ENCODE results near the gene KLF3.
"Not testable (repeated sequence)": the region's sequence is repeated elsewhere in the genome, so short reads cannot be mapped to it uniquely, and the experiment has no call there.

KLF3 gene

DNA sequence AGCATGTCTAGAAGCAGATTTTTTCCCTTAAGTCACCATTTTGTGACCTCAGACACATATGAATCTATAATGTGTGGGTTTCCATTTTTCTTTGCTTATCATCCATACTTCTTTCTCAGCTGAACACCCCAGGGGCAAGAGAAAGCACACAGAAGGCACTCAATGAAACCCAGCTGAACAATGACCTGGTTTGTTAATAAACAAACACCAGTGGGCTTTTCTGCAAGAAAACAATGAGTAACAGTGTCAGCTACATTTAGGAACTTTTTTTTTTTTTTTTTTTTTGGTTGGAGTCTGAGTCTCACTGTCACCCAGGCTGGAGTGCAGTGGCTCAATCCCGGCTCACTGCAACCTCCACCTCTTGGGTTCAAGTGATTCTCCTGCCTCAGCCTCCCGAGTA is 40.7 kb upstream of the KLF3 start:
- DNase-seq: no peak
- Histone ChIP-seq H3K27me3 (replicated peaks; ENCODE audit: insufficient read depth, low read length) (no peaks in the 10 kb centered on the region), H3K79me2 (ENCODE audit: low read length) (no peaks in the 10 kb centered on the region), H3K4me1 (ENCODE audit: low read length) (no peaks in the 10 kb centered on the region), H3K4me2 (ENCODE audit: low read depth, low read length) (no peak overlapping the region), H2AFZ (ENCODE audit: low read length) (no peak overlapping the region), H3K9me3 (replicated peaks; ENCODE audit: insufficient read depth, low read length) (no peaks in the 10 kb centered on the region), H3K27ac (ENCODE audit: low read length) (no peak overlapping the region), H3K9me2 (replicated peaks; ENCODE audit: insufficient read depth, low read length) (no peaks in the 10 kb centered on the region), H3K9ac (ENCODE audit: low read length) (no peak overlapping the region), H3K4me3 (ENCODE audit: low read length) (no peak overlapping the region), H3F3A (ENCODE audit: insufficient read depth, low read length) (no peaks in the 10 kb centered on the region), H4K20me1 (ENCODE audit: insufficient read depth, low read length) (no peaks in the 10 kb centered on the region), H3K36me3 (replicated peaks; ENCODE audit: insufficient read depth, low read length) (no peaks in the 10 kb centered on the region)
- TF ChIP-seq EZH2 (optimal IDR thresholded peaks at IDR 0.05; ENCODE audit: low read depth, low read length): no peak
- TF ChIP-seq EZH2phosphoT487 (IDR thresholded peaks at IDR 0.05; ENCODE audit: low read length): no peak
- TF ChIP-seq, protein P1, sequence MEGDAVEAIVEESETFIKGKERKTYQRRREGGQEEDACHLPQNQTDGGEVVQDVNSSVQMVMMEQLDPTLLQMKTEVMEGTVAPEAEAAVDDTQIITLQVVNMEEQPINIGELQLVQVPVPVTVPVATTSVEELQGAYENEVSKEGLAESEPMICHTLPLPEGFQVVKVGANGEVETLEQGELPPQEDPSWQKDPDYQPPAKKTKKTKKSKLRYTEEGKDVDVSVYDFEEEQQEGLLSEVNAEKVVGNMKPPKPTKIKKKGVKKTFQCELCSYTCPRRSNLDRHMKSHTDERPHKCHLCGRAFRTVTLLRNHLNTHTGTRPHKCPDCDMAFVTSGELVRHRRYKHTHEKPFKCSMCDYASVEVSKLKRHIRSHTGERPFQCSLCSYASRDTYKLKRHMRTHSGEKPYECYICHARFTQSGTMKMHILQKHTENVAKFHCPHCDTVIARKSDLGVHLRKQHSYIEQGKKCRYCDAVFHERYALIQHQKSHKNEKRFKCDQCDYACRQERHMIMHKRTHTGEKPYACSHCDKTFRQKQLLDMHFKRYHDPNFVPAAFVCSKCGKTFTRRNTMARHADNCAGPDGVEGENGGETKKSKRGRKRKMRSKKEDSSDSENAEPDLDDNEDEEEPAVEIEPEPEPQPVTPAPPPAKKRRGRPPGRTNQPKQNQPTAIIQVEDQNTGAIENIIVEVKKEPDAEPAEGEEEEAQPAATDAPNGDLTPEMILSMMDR (IDR thresholded peaks at IDR 0.05; ENCODE audit: low read length): no peak

DNA sequence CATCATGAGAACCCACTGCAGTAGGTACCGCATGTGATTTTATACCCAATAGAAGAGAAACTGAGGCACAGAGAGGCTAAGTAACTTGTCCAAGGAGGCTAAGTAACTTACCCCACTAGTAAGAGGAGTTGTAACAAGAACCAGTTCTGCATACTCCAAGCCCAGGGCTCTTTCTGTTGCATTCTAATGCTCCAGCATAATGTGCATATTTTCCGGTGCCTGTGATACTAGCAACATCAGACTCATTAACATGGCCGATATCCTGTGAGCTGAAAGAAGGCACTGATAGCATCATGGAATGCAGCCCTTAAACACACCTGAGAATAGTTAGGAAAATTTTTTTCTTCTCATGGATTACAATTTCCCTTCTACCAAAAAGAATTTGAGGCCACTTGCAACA is 39.7 kb upstream of the KLF3 start:
- H4K20me1 ChIP-seq (ENCODE audit: insufficient read depth, low read length): no peaks in the 10 kb centered on the region
- H3K9ac ChIP-seq (ENCODE audit: low read length): no peak overlapping the region
- no peak overlapping the region for H3K4me3 ChIP-seq (ENCODE audit: low read length)
- no peaks in the 10 kb centered on the region for H3K27me3 ChIP-seq (replicated peaks; ENCODE audit: insufficient read depth, low read length)
- no peaks in the 10 kb centered on the region for H3K36me3 ChIP-seq (replicated peaks; ENCODE audit: insufficient read depth, low read length)
- H3F3A ChIP-seq (ENCODE audit: insufficient read depth, low read length): no peaks in the 10 kb centered on the region
- no peak overlapping the region for H2AFZ ChIP-seq (ENCODE audit: low read length)
- no peaks in the 10 kb centered on the region for H3K4me1 ChIP-seq (ENCODE audit: low read length)
- no peak overlapping the region for H3K4me2 ChIP-seq (ENCODE audit: low read depth, low read length)
- no peak for TF ChIP-seq EZH2 (optimal IDR thresholded peaks at IDR 0.05; ENCODE audit: low read depth, low read length)
- TF ChIP-seq EZH2phosphoT487 (IDR thresholded peaks at IDR 0.05; ENCODE audit: low read length): no peak
- TF ChIP-seq, protein P1 (IDR thresholded peaks at IDR 0.05; ENCODE audit: low read length): no peak
- DNase-seq: no peak
- H3K9me3 ChIP-seq (replicated peaks; ENCODE audit: insufficient read depth, low read length): no peaks in the 10 kb centered on the region
- no peaks in the 10 kb centered on the region for H3K79me2 ChIP-seq (ENCODE audit: low read length)
- no peaks in the 10 kb centered on the region for H3K9me2 ChIP-seq (replicated peaks; ENCODE audit: insufficient read depth, low read length)
- no peak overlapping the region for H3K27ac ChIP-seq (ENCODE audit: low read length)

DNA sequence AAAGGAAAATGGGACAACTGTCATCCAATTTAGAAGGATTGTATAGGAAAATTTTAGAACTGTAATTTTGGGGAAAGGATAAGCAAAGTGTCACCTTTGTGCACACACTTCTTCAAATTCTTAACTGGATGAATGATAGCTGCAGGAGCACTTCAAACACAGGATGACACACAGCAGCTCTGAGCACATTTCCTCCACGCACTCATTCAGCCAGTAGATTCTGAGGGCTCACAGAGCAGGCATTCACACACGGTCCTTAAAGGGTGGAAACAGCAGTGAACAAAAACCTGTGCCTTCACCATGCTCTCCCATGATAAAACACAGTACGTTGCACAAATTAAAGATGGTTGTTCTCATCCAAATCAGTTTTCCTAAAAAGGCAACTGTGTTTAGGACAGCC is 38.5 kb upstream of the KLF3 start:
- Histone ChIP-seq H3K9me2 (replicated peaks; ENCODE audit: insufficient read depth, low read length) (no peaks in the 10 kb centered on the region), H3K4me3 (ENCODE audit: low read length) (no peak overlapping the region), H3K27ac (ENCODE audit: low read length) (no peak overlapping the region), H3K4me1 (ENCODE audit: low read length) (no peaks in the 10 kb centered on the region), H4K20me1 (ENCODE audit: insufficient read depth, low read length) (no peaks in the 10 kb centered on the region), H3K27me3 (replicated peaks; ENCODE audit: insufficient read depth, low read length) (no peaks in the 10 kb centered on the region), H2AFZ (ENCODE audit: low read length) (no peak overlapping the region), H3K9me3 (replicated peaks; ENCODE audit: insufficient read depth, low read length) (no peaks in the 10 kb centered on the region), H3K36me3 (replicated peaks; ENCODE audit: insufficient read depth, low read length) (no peaks in the 10 kb centered on the region), H3K9ac (ENCODE audit: low read length) (no peak overlapping the region), H3K4me2 (ENCODE audit: low read depth, low read length) (no peak overlapping the region), H3F3A (ENCODE audit: insufficient read depth, low read length) (no peaks in the 10 kb centered on the region), H3K79me2 (ENCODE audit: low read length) (no peaks in the 10 kb centered on the region)
- TF ChIP-seq EZH2phosphoT487 (IDR thresholded peaks at IDR 0.05; ENCODE audit: low read length): no peak
- TF ChIP-seq EZH2 (optimal IDR thresholded peaks at IDR 0.05; ENCODE audit: low read depth, low read length): no peak
- TF ChIP-seq, protein P1 (IDR thresholded peaks at IDR 0.05; ENCODE audit: low read length): no peak
- DNase-seq: no peak

DNA sequence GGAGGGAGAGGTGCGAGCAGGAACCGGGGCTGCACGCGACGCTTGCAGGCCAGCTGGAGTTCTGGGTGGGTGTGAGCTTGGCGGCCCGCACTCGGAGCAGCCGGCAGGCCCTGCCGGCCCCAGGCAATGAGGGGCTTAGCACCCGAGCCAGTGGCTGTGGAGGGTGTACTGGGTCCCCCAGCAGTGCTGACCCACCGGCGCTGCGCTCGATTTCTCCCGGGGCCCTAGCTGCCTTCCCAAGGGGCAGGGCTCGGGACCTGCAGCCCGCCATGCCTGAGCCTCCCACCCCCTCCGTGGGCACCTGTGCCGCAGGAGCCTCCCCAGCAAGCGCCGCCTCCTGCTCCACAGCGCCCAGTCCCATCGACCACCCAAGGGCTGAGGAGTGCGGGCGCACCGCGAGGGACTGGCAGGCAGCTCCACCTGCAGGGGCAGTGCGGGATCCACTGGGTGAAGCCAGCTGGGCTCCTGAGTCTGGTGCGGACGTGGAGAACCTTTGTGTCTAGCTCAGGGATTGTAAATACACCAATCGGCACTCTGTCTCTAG is 37.0 kb upstream of the KLF3 start:
- H3K9ac ChIP-seq (ENCODE audit: low read length); H3K79me2 ChIP-seq (ENCODE audit: low read length); H3K4me1 ChIP-seq (ENCODE audit: low read length); H3K9me3 ChIP-seq (replicated peaks; ENCODE audit: insufficient read depth, low read length); H3K4me3 ChIP-seq (ENCODE audit: low read length); DNase-seq; H3K9me2 ChIP-seq (replicated peaks; ENCODE audit: insufficient read depth, low read length); H2AFZ ChIP-seq (ENCODE audit: low read length); H4K20me1 ChIP-seq (ENCODE audit: insufficient read depth, low read length); H3K27ac ChIP-seq (ENCODE audit: low read length); H3K36me3 ChIP-seq (replicated peaks; ENCODE audit: insufficient read depth, low read length); H3K4me2 ChIP-seq (ENCODE audit: low read depth, low read length); H3F3A ChIP-seq (ENCODE audit: insufficient read depth, low read length); H3K27me3 ChIP-seq (replicated peaks; ENCODE audit: insufficient read depth, low read length): not testable (repeated sequence)
